MM.1S (cell line): ENCODE measurements around the gene MYL5.

Source experiments
- CTCF ChIP-seq: fragments of 300-600 bp; sonication (generic); IDR thresholded peaks from 2 replicates; pipeline ENCODE4 v1.5.1; 2016; ENCODE audit warnings: antibody characterized with exemption, low read length, mixed read lengths
- EZH2 ChIP-seq: fragments of 300-600 bp; sonication (generic); optimal IDR thresholded peaks from 2 replicates; pipeline ENCODE3; 2017; ENCODE audit warnings: low read depth, mild to moderate bottlenecking, antibody characterized with exemption, low read length, mixed read lengths

DNA sequence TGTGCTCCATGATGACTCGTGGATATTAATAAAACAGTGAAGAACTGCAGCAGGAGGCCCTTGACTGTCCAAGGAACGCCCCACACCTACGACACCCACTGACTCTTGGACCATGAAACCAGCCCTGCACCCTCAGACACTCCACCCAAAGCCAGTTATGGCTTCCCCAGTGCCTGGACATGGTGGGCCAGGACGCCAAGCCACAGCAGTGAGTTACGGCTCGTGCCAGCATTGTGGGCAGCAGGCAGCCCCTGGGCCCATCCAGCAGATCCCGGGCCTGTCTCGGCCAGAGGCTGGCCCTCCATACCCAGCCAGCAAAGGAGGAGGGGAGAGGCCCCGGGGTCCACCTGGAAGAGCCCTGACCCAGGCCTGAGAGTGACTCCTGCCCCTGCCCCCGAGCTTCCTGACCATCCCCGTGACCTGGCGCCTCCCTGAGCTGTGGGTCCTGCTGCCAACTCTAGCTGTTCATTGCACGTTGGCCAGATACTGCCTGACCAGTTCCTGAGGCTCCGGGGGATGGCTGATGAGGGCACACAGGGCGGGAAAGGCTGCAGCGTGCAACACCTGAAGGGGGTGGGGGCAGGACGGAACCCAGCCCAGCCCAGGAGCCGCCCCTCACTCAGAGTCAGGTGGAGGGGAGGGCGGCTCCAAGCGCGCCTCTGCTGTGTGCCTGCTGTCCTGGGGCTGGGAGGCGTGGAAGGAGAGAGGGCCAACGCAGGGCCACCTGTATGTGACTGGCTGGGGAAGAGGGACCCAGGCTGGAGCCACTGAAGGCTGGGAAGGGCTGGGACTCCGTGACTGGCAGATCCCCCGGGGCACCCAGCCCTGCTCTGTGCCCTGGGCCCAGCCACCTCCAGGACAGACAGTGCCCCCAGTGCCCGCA is 13.9 kb downstream of the MYL5 start:
- TF ChIP-seq CTCF: no peak
- no peak for TF ChIP-seq EZH2
